Medulla oblongata (tissue), 1 donor: Measurements from ENCODE around the gene MAMDC2.
A peak's percentile ranks its signal among the peaks of the same experiment; 100 is the strongest.

Experiments
- DNase-seq: peaks from one replicate; pipeline ENCODE4 v3.0.0-alpha.2; 2015; ENCODE audit errors: extremely low spot score

Gene MAMDC2

DNA sequence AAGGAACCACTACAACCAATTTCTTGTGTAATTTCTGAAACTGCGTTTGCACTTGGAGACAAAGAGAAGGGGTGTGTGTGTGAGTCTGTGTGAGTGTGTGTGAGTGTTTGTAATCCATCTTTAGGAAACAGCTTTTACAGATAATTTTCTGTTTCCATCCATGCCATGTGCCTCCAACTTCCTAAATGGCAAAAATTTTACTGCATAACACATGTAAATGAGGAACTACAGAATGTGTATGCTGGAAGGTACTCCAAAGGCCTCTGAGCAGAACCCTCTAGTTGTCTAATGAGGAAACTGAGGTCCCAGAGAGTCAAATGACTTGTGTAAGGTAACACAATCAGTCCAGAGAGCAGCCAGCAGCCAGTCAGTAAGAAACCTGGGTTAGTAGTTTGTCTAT is 20.8 kb downstream of the MAMDC2 start:
- no peak for DNase-seq

DNA sequence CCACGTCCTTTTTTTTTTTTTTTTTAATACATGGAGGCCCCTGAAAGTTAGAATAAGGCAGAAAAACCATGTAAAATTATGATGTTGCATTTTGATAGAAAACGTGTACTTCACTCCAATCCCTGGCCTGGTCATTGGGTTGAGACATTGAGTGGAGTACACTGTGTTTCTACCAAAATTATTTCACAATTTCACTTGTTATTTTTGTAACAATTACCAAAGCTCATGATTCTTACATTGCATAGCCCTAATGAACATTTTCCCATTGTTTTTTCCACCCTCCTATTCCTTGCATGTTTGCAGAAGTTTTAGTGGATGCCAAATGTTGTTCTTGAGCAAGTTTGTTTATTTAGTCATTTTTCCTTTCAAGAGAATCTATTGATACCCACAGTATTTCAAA is 21.9 kb downstream of the MAMDC2 start:
- no peak for DNase-seq

DNA sequence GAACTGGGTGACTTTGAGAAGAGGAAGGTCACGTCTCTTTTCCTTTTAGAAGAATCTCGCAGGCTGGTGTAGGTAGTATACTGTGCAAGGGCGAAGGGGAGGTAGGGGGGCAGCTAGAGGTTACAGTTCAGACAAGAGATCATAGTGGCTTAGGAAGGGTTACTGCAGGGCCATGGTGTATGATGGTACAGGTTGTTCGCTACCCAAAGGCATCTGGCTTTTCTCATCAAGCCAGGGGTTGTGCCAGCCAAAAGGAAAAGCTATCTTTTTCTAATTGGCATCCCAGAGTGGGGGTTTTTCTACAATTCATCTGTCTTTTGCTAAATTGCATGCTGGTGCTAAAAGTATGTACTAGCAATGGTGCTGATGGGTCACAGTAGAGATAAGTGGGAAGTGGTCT is 22.8 kb downstream of the MAMDC2 start:
- no peak for DNase-seq

DNA sequence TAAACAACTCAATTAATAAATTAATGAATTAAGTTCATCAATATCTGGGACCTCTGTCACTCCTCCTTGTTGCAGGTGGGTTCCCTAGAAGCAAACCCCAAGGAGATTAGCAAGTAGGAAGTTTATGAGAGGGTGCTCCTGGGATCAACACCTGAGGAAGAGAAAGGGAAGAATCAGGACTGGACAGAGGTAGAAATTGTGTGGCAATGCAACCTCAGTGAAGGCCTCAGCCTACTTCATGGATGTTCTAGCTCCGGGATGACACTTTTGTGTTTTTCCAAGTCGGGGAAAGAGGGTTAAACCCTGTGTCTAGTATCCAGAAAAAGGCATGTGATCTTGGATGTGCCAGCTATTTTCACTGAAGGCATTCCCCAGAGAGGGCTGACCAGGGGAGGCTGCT is 23.2 kb downstream of the MAMDC2 start:
- no peak for DNase-seq

DNA sequence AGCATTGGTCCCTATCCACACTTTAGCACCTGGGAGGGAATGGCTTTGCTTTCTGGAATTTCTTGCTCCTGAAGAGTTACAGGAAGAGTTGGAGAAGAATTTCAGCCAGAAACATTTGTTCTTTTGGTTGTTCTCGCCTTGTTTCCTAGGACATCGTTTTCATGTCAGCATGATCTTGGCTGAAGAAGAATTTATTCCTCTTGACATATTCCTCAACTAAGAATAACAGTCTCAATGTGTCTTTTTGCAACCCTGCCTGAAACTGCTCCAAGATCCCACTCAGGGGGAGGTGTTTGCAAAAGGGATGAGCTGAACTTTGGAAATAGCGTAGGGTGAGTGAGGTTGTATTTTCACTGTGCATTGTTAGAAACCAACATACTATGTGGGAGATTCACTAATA is 26.1 kb downstream of the MAMDC2 start:
- no peak for DNase-seq

DNA sequence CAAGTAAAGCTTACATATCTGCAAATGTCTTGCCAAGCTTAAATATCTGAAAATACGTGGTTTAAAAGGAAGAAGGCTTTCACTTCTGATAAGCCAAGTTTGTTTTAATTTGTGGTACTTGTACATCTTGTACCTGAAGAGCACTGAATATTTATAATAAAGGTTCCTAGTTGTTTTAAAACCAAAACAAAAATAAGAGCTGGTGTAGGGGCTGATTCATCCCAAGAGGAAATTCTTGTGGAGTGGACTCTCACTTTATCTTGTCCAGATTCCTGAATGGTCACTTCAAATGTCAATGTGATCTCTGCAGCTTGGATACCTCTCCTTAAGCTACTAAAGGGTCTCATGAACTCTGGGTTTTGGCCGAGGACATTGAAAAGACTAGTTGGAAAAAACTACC is 29.5 kb downstream of the MAMDC2 start:
- DNase-seq = no peak

DNA sequence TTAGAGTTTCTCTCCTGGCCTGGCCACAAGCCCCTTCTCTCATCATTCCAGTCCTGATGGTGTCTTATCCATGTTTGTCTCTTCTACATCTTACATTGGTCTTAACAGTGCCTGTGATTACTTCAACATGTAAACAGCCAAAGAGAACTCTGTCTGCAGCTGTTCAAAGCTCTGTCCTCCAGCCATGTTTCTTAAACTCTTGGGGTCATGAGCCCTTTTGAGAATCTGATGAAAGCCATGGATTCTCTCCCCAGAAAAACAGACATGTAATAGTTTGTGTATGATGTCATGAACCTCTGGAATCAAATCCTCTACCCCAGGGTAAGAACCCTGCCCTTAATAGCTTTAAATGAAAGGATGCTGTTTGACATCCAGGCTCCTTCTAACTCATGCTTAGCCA is 30.1 kb downstream of the MAMDC2 start:
- no peak for DNase-seq

DNA sequence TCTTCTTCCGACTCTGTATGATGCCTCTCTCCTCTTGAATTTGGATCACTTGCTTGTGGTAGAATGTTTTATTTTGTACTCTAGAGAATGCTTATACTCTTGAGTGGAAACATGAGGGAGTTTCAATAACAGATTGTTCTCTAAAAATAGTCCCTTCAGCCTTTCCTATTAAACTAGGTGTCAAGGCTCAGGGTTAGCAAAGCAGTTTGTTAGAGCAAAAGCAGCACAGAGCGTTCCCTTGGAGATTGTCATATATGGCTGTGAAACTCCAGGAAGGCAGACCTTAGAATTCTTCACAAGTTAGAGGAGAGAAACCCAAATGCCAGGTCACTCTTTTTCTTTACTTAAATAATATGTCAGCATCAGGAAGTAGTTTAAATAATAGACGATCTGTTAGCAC is 33.0 kb downstream of the MAMDC2 start:
- DNase-seq = no peak

DNA sequence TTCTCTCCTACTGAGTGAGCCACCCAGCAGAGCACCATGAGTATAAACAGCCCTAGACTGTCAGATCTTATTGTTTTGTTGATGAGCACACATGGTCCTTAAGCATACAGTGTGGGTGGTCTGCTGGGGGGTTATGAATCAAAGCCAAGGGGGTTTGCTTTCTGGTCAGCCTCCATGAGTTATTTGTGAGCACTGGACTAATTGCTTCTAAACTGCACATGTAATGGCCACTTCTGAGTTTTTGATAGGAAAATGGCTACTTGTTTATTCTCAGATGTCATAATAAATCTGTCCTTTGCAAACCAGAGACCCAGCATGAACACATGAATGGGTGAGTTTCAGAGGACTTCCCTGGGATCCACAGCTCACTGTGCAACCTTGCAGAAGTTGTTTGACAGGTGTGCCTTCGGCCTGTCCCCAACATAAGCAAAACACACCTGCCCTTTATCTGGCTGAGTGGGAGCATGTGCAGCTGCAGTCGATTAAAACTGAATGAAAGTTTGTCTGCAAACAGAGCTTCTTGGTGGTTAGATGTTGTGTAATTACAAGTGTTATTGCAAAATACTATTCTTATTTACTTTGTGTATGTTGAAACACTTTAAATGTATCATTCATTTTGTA is 35.9 kb downstream of the MAMDC2 start:
- DNase-seq = no peak

DNA sequence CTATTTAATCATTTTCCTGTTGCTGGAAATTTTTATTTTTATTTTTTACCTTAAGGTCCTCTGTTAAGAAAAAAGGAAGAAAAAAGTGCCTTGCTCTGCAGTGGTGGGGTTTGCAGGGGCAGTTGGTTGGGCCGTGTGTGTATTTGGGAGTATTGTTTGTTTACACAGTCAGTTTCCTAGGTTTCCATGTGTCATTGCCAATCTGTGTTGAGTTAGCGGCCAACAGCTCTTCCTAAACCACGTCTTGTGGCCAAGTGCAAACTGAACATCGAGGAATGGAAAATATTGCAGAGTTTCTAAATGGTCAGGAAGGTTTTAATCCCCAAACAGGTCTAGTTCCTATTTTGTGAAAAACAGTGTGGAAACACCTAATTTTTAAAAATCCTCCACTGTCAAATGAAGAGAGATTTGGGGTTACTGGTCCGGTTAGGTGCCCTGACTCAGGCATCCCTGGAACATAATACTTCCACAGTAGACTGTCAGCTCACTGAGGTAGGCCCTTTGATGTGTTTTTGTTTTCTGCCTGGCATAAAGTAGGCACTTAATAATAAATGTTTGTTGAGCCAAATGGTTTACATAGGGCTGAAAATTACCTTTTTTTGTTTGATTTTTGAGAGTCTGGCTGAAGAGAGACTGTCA is 37.0 kb downstream of the MAMDC2 start:
- DNase-seq = peak; percentile 57

DNA sequence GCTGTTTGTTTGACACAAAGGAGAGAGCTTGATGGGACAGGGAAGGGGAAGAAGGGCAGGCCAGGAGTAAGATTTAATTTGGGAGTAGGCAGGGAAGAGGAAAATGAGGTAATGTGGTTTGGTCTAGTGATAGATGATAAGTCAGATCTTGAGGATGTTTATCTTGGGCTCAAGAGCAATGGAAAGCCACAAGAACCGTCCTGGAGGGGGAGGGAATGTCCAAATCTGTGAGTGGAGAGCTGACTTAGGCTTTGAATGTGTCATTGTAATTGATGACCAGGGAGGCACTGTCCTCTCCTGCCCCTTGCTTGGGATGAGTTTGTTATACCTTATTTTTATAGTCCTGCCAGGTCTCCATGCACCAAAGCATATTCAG is 37.5 kb downstream of the MAMDC2 start:
- DNase-seq = peak; percentile 4

DNA sequence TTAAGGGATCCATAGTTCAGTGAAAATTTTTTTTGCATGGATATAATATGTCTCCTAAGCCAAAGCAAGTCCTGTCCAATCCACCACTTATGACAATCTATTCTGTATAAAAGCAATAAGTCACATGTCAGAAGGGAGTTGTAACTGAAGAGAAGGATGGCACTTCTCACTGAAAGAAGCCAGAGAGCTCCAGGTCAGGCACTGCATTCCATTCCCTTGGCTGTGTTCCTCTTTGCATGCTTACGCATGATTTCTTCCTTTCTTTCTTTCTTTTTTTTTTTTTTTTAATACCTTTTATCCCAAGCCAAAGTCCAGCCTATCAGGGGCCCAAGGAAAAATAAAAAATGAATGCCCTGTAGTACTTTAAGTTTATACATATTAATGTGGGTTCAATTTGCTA is 39.8 kb downstream of the MAMDC2 start:
- no peak for DNase-seq

DNA sequence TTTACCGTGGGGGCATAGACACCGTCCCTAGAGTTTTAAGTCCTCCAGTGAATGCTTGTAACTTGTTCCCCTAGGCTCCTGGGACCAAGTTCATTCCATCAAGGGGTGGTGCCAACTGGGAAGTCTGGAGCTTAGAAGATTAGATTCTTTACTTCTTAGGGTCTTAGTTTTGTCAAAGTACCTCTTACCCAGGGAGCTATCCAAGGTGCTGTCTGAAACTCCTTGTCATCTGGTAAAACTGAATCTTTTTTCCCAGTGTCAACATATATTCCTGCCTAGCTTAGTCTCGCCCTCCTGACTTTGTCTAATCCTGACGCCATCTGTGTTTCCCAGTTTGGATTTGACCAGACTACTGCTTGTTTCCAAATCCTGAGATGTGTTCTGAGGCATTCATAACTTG is 41.6 kb downstream of the MAMDC2 start:
- DNase-seq = no peak

DNA sequence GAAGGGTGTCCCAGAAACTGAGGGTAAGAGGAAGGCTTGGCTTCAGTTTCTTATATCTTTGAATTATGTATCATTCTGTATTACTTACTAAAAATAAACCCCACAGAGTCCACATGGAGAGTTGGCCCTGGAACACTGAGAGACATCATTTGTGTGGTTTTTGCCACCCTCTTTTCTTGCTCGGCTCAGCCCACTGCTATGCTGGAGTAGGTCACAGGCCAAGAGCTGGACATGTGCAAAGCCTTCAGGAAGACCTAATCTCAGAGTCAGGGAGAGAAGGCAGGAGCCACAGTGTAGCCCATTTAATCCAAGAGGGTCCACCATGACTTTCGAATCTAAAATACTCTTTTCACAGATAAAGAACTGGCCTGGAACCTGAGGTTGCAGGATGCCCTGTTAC is 47.5 kb downstream of the MAMDC2 start:
- no peak for DNase-seq

DNA sequence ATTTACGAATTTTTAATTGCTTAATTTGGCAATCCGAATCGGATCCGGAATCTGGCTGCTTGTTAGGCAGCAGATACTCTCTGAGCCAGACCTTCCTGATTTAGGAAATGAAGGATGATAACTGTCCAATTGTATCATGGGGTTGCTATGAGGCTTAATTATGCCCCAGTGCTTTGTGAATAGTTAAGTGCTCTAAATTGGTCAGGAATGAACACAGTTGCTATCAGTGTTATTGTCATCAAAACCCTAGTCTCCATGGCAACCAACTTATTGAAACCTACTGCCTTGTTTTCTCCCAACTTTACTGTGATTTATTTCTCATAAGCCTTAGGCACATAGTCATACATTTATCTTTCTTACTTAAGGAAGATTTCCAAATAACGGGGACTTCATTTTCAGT is 47.9 kb downstream of the MAMDC2 start:
- no peak for DNase-seq

DNA sequence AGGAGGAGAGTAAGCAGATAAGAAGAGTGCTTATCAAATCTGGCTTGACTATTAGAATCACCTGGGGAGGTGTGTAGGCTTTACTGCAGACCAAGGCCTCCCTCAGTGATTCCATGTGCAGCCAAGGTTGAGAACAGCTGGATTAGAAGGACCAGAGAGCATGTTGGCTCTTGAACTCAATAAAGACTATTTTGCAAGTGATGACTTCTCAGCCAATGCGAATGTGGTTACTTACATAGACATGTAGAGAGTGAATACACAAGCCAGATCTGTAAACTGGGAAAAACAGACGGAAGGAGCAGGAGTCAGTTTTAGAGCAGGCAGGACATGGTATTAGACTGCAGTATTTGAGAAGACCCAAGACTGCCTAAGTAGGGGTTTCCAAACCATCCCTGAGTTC is 48.5 kb downstream of the MAMDC2 start:
- no peak for DNase-seq

DNA sequence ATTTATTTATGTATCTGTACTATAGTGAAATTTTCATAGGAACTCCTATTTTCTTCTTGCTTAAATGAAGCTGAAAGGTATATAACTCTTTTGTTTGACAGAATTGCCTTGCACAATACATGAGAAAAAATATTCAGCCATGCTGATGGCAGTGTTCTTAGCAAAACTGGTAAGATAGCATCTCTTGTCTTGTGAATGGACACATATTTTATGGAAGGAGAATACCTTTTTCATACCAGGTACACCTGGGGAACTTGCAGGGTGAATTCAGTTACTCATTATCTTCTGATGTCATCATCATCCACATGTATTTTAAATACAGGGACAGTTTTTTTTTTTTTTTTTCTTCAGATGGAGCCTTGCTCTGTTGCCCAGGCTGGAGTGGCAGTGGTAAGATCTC is 49.4 kb downstream of the MAMDC2 start:
- no peak for DNase-seq

DNA sequence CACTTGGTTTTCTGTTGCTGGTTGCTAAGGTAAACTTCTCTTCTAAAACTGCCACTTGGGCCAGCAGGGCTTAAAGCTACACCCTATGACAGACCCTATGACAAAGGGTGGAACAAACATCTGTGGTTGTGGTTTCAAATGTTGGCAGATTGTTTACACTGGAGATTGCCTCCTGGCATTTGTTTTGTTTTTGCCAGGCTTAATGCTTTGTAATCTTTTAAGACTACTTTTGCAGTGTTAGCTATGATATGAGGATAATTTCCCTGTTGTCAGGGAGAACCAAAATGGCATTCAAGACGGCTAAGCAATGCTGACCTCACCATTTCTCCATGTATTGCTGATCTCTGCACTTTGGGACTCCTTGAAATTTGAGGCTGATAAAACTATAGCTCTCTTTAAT is 50.3 kb downstream of the MAMDC2 start:
- no peak for DNase-seq

DNA sequence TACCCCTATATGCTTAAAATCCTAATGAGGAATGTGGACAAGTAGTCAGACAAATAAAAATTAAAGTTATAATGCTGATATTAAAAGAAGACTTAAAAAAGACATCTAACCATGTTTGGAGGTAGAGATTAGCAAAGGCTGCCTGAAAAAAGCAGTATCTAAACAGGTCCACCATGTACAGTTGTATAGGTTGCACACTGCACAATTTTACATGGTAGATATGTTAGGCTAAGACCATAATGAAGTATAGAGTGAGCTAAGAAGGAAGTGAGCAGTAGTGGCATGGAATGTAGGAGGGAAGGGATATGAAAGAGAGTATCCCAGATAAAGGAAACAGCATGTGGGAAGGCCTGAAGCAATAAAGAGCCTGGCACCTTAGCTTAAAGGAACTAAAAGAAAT is 51.1 kb downstream of the MAMDC2 start:
- DNase-seq = no peak

DNA sequence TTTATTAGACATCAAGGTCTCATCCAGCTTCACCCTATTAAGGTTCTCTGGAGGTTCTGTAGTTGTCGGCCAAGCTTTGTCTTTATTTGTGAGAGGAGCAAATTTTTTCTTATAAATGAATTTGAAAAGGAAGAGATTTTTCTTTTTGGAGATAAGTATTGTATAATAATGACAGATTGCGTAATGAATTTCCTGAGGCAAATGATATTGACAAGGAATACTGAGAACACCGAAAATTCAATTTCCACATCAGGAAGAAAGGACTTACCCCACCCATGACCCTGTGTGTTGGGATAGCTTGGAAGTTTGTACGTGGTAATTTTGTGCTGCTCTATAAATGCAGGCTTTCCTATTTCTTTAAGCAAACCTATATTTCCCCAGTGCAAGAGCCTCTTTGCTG is 53.5 kb downstream of the MAMDC2 start:
- no peak for DNase-seq

DNA sequence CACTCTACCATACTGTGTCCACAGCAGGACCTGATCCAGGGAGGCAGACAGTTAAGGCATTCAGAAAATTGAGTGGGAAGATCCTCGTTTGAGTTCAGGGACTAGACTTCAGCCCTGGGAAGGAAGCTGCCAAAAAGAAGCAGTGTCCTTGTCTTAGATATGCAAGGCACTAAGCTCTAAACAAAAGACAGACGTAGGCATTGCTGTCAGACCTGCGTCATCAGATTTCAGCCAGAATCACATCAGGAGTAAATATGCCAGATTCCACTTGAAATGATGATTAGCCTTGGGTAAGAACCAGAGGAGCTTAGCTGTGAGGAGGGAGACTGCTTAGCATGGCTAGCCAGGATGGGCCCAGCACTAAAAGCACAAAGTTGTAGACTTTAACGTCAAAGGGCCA is 56.7 kb downstream of the MAMDC2 start:
- DNase-seq = no peak

DNA sequence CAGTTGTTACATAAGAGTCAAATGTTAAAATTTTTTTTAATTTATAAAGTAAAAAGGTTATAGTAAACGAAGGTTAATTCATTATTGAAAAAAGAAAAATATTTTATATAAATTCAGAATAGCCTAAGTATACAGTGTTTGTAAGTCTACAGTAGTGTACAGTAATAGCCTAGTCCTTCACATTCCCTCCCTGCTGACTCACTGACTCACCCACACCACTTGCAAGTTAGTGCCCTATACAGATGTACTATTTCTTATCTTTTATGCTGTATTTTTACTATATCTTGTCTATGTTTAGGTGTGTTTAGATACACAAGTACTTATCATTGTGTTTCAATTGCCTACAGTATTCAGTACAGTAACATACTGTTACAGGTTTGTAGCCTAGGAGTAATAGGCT is 57.6 kb downstream of the MAMDC2 start:
- no peak for DNase-seq

DNA sequence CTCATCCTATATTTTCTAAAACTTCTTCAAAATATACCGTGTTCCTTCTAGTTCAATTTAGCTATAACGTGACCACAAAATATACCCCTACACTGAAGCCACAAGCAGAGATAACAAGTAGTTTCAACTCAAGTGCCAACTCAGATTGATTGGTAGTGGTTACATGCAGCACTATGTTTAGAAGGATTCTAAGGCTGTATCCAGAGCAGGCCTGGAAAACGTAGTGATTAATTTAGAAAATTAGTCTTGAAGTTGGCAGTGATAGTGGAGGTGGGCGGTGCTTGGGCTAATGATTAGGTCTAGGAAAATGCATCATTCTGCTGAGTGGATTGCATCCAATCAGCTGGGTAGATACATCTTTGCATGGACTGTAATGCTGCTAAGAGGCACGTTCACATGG is 61.5 kb downstream of the MAMDC2 start:
- no peak for DNase-seq

DNA sequence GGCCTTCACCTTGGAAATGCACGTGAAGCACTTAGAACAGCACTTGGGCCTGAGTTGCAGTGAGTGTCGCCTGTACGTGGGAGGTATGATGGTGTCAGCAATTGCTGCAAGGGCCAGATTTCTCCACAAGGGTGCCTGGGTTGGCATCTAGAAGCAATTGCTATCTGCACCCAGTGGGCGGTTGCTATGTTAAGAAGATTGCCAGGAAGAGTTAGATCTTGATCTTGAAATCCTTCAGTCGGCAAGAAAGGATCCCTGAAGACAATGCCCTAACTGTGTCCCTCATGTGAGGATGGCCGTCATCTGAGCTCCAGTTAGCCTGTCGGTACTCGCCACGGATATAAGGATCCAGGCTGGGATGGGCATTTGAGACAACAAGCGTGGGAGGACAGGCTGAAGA is 62.9 kb downstream of the MAMDC2 start:
- no peak for DNase-seq
